Skeletal muscle satellite cell (primary cell): ENCODE data around the gene TAF4.

Experiments used
- H3K27me3 ChIP-seq: 2 replicates; pipeline ENCODE4 v1.7.0; 2013; ENCODE audit warnings: low read length; ENCODE audit not compliant: control insufficient read depth, insufficient read depth
- H3K36me3 ChIP-seq: 2 replicates; pipeline ENCODE4 v1.7.0; 2013; ENCODE audit warnings: mild to moderate bottlenecking, control low read depth, low read length; ENCODE audit not compliant: insufficient read depth
- H3K4me1 ChIP-seq: 2 replicates; pipeline ENCODE4 v1.7.0; 2013; ENCODE audit warnings: low read length; ENCODE audit not compliant: control insufficient read depth, insufficient read depth
- H3K4me2 ChIP-seq: 2 replicates; pipeline ENCODE4 v1.7.0; 2013; ENCODE audit warnings: mild to moderate bottlenecking, low read length
- H3K4me3 ChIP-seq: 2 replicates; pipeline ENCODE4 v1.7.0; 2013; ENCODE audit warnings: low read length
- H3K9ac ChIP-seq: 2 replicates; pipeline ENCODE4 v1.7.0; 2013; ENCODE audit warnings: mild to moderate bottlenecking, low read depth, low read length, moderate library complexity
- H3K9me3 ChIP-seq: replicated peaks from 2 replicates; pipeline ENCODE4 v1.7.0; 2013; ENCODE audit warnings: mild to moderate bottlenecking, control low read depth, low read length

Gene TAF4

GRCh38 chr20:61957961-61958715 lies 107.5 kb downstream of the TAF4 start:
- Histone ChIP-seq H3K9me3 (no peaks in the 10 kb centered on the region), H3K4me3 (no peak overlapping the region), H3K9ac (no peak overlapping the region), H3K4me2 (no peak overlapping the region), H3K27me3 (peaks cover 49% of the 10 kb centered on the region), H3K4me1 (no peaks in the 10 kb centered on the region), H3K36me3 (no peaks in the 10 kb centered on the region)

- Histone ChIP-seq H3K36me3 (no peaks in the 10 kb centered on the region), H3K4me3 (no peak overlapping the region), H3K27me3 (peaks cover 50% of the 10 kb centered on the region), H3K9me3 (no peaks in the 10 kb centered on the region), H3K4me2 (no peak overlapping the region), H3K4me1 (no peaks in the 10 kb centered on the region), H3K9ac (no peak overlapping the region)
Observed at GRCh38 chr20:61956396-61957342, 109.0 kb downstream of the TAF4 start.

- H3K9me3 ChIP-seq = no peaks in the 10 kb centered on the region
- H3K4me2 ChIP-seq = no peak overlapping the region
- no peak overlapping the region for H3K4me3 ChIP-seq
- no peaks in the 10 kb centered on the region for H3K36me3 ChIP-seq
- H3K9ac ChIP-seq = no peak overlapping the region
- H3K27me3 ChIP-seq = peaks cover 44% of the 10 kb centered on the region
- H3K4me1 ChIP-seq = no peaks in the 10 kb centered on the region
Observed at GRCh38 chr20:61955668-61956395, 109.8 kb downstream of the TAF4 start.

GRCh38 chr20:61954276-61955021 lies 111.2 kb downstream of the TAF4 start:
- Histone ChIP-seq H3K9ac (no peak overlapping the region), H3K4me2 (no peak overlapping the region), H3K9me3 (no peaks in the 10 kb centered on the region), H3K36me3 (no peaks in the 10 kb centered on the region), H3K4me3 (no peak overlapping the region), H3K27me3 (peaks cover 43% of the 10 kb centered on the region), H3K4me1 (no peaks in the 10 kb centered on the region)

GRCh38 chr20:61953037-61954021 lies 112.4 kb downstream of the TAF4 start:
- Histone ChIP-seq H3K4me2 (no peak overlapping the region), H3K9ac (no peak overlapping the region), H3K4me1 (no peaks in the 10 kb centered on the region), H3K4me3 (no peak overlapping the region), H3K9me3 (no peaks in the 10 kb centered on the region), H3K27me3 (peaks cover 32% of the 10 kb centered on the region), H3K36me3 (no peaks in the 10 kb centered on the region)

GRCh38 chr20:61951695-61952533 lies 113.8 kb downstream of the TAF4 start:
- H3K36me3 ChIP-seq = no peaks in the 10 kb centered on the region
- no peak overlapping the region for H3K4me2 ChIP-seq
- peaks cover 29% of the 10 kb centered on the region for H3K27me3 ChIP-seq
- H3K9ac ChIP-seq = no peak overlapping the region
- H3K9me3 ChIP-seq = no peaks in the 10 kb centered on the region
- H3K4me3 ChIP-seq = no peak overlapping the region
- H3K4me1 ChIP-seq = no peaks in the 10 kb centered on the region

GRCh38 chr20:61950641-61951071 lies 115.0 kb downstream of the TAF4 start:
- Histone ChIP-seq H3K4me2 (no peak overlapping the region), H3K9ac (no peak overlapping the region), H3K9me3 (no peaks in the 10 kb centered on the region), H3K4me1 (no peaks in the 10 kb centered on the region), H3K4me3 (no peak overlapping the region), H3K36me3 (no peaks in the 10 kb centered on the region), H3K27me3 (peaks cover 25% of the 10 kb centered on the region)

GRCh38 chr20:61949714-61950640 lies 115.7 kb downstream of the TAF4 start:
- Histone ChIP-seq H3K9me3 (no peaks in the 10 kb centered on the region), H3K4me2 (no peak overlapping the region), H3K27me3 (peaks cover 19% of the 10 kb centered on the region), H3K4me1 (no peaks in the 10 kb centered on the region), H3K36me3 (no peaks in the 10 kb centered on the region), H3K4me3 (no peak overlapping the region), H3K9ac (no peak overlapping the region)

GRCh38 chr20:61949363-61949713 lies 116.3 kb downstream of the TAF4 start:
- Histone ChIP-seq H3K4me1 (no peaks in the 10 kb centered on the region), H3K36me3 (no peaks in the 10 kb centered on the region), H3K9ac (no peak overlapping the region), H3K4me3 (no peak overlapping the region), H3K27me3 (peaks cover 13% of the 10 kb centered on the region), H3K9me3 (no peaks in the 10 kb centered on the region), H3K4me2 (no peak overlapping the region)
